Gastrocnemius medialis (tissue), 4 donors: Measurements from ENCODE around the gene LTO1. TPM values are rescaled to one million over a fixed set of nuclear protein-coding genes. Genes with fewer than 3 reads are reported as not detected.

Experiments used
- ATAC-seq, 2 donors: fragments of 150-250 bp; one replicate each; pipeline ENCODE4 v1.9.1; 2016
- DNase-seq, 2 donors: peaks; one replicate each; pipeline ENCODE4 v3.0.0-alpha.2; 2019
- H3K27ac ChIP-seq, 4 donors: fragments of 200-600 bp; sonication (generic); 1 replicate in 1 of 4; 2 replicates in 3 of 4; pipeline ENCODE4 v1.5.1; 2016 to 2018; ENCODE audit warnings: mild to moderate bottlenecking in 2 of 4, moderate library complexity in 1 of 4
- H3K27me3 ChIP-seq, 3 donors: fragments of 200-600 bp; sonication (generic) in 2 of 3; 1 replicate in 1 of 3; 2 replicates in 2 of 3; pipeline versions ENCODE4 v1.5.1 to v1.6.0; 2016 to 2019; ENCODE audit warnings: mild to moderate bottlenecking in 1 of 3, moderate library complexity in 1 of 3
- H3K36me3 ChIP-seq, 2 donors: fragments of 200-600 bp; sonication (generic) in 1 of 2; one replicate each; pipeline ENCODE4 v1.5.1; 2017 to 2018
- H3K4me1 ChIP-seq, 2 donors: fragments of 200-600 bp; sonication (generic) in 1 of 2; one replicate each; pipeline ENCODE4 v1.5.1; 2016 to 2017; ENCODE audit warnings: mild to moderate bottlenecking in 2 of 2
- H3K4me3 ChIP-seq, 4 donors: fragments of 200-600 bp; sonication (generic) in 3 of 4; 1 replicate in 1 of 4; 2 replicates in 3 of 4; pipeline ENCODE4 v1.5.1; 2016 to 2019; ENCODE audit warnings: mild to moderate bottlenecking in 2 of 4
- H3K9me3 ChIP-seq, 3 donors: fragments of 200-600 bp; sonication (generic) in 2 of 3; 1 replicate in 1 of 3; 2 replicates in 2 of 3; pipeline ENCODE4 v1.5.1; 2016 to 2019
- CTCF ChIP-seq, 5 experiments: fragments of 450-650 bp in 3 of 5; fragments of 200-600 bp in 2 of 5; sonication (generic) in 2 of 5; IDR thresholded peaks in 4 of 5; conservative IDR thresholded peaks in 1 of 5; 1 replicate in 4 of 5; 2 replicates in 1 of 5; pipeline ENCODE4 v1.5.1; 2016 to 2019; ENCODE audit warnings: antibody characterized with exemption in 5 of 5, mild to moderate bottlenecking in 3 of 5, moderate library complexity in 3 of 5
- POLR2A ChIP-seq, 2 donors: fragments of 450-650 bp; IDR thresholded peaks; one replicate each; pipeline ENCODE4 v1.6.1; 2017; ENCODE audit warnings: antibody characterized with exemption in 2 of 2, mild to moderate bottlenecking in 2 of 2, moderate library complexity in 2 of 2
- in situ Hi-C, 4 donors: fragments of 200-750 bp; cut with MboI; loops; one replicate each; pipeline versions ENCODE4 v1.15.0 to v1.8.0; 2017; ENCODE audit warnings: low sequenced_read_pairs in 4 of 4
- intact Hi-C: fragments of 100-400 bp; cut with DNase I; formaldehyde crosslinking; loops from one replicate; pipeline ENCODE4 v1.15.1; 2023; ENCODE audit warnings: low total_unique reads
- total RNA-seq, 4 donors: library from RNA; depleted of rRNA; stranded (reverse); fragments of >200 nt; gene quantifications; one replicate each; pipeline versions ENCODE4 v1.1.0 to v1.2.3, GENCODE V29; 2016

Gene LTO1
- total RNA-seq, 4 donors from 2014 or later = 9.5 to 18.2 (median 13.3) TPM

GRCh38 chr11:69659591-69659990, 15.6 kb downstream of the LTO1 start:
- in situ Hi-C loops = loop anchor here in 2 of 4 donors (10.0 to 25.0 kb wide), 2 partner anchors 545 to 547 kb away; no protein-coding TSS in a partner anchor

GRCh38 chr11:69658626-69659450, 16.3 kb downstream of the LTO1 start:
- H3K4me1 ChIP-seq = no peaks in the 10 kb centered on the region
- H3K9me3 ChIP-seq = no peaks in the 10 kb centered on the region
- no peak overlapping the region for H3K27ac ChIP-seq
- no peak for TF ChIP-seq CTCF (IDR thresholded peaks at IDR 0.05 in 4 of 5, conservative IDR thresholded peaks at IDR 0.05 in 1 of 5)
- TF ChIP-seq POLR2A (IDR thresholded peaks at IDR 0.05) = no peak
- DNase-seq = peak in 1 of 2 donors; percentile 5
- intact Hi-C loops = no loop called here
- H3K27me3 ChIP-seq = no peaks in the 10 kb centered on the region
- no peak for ATAC-seq
- in situ Hi-C loops = loop anchor here in 2 of 4 donors (10.0 to 25.0 kb wide), 2 partner anchors 544 to 547 kb away; no protein-coding TSS in a partner anchor
- H3K36me3 ChIP-seq = no peaks in the 10 kb centered on the region
- H3K4me3 ChIP-seq = no peak overlapping the region

More at GRCh38 chr11:69659591-69659990, 15.6 kb downstream of the LTO1 start:
- Histone ChIP-seq H3K27me3 (no peaks in the 10 kb centered on the region), H3K36me3 (peaks cover 0 to 6% of the 10 kb centered on the region in 2 donors), H3K27ac (no peak overlapping the region), H3K9me3 (no peaks in the 10 kb centered on the region), H3K4me3 (no peak overlapping the region), H3K4me1 (no peaks in the 10 kb centered on the region)
- ATAC-seq (no peak), DNase-seq (peak in 1 of 2 donors; percentile 2)
- intact Hi-C loops = no loop called here
- TF ChIP-seq CTCF (IDR thresholded peaks at IDR 0.05 in 4 of 5, conservative IDR thresholded peaks at IDR 0.05 in 1 of 5) (no peak), POLR2A (IDR thresholded peaks at IDR 0.05) (no peak)

GRCh38 chr11:69657911-69658625, 17.1 kb downstream of the LTO1 start:
- no peak for TF ChIP-seq CTCF (IDR thresholded peaks at IDR 0.05 in 4 of 5, conservative IDR thresholded peaks at IDR 0.05 in 1 of 5)
- no peak for TF ChIP-seq POLR2A (IDR thresholded peaks at IDR 0.05)
- DNase-seq (peak in 1 of 2 donors; percentile 4), ATAC-seq (no peak)
- Histone ChIP-seq H3K27ac (no peak overlapping the region), H3K36me3 (no peaks in the 10 kb centered on the region), H3K27me3 (no peaks in the 10 kb centered on the region), H3K4me3 (no peak overlapping the region), H3K4me1 (no peaks in the 10 kb centered on the region), H3K9me3 (no peaks in the 10 kb centered on the region)
- intact Hi-C loops (no loop called here), in situ Hi-C loops (loop anchor here in 2 of 4 donors (10.0 to 25.0 kb wide), 2 partner anchors 543 to 546 kb away; no protein-coding TSS in a partner anchor)

GRCh38 chr11:69657456-69657910, 17.7 kb downstream of the LTO1 start:
- Histone ChIP-seq H3K27ac (no peak overlapping the region), H3K27me3 (no peaks in the 10 kb centered on the region), H3K4me1 (no peaks in the 10 kb centered on the region), H3K9me3 (no peaks in the 10 kb centered on the region), H3K36me3 (no peaks in the 10 kb centered on the region), H3K4me3 (no peak overlapping the region)
- TF ChIP-seq CTCF (IDR thresholded peaks at IDR 0.05 in 4 of 5, conservative IDR thresholded peaks at IDR 0.05 in 1 of 5) (no peak), POLR2A (IDR thresholded peaks at IDR 0.05) (no peak)
- no peak for ATAC-seq
- in situ Hi-C loops = loop anchor here in 2 of 4 donors (10.0 to 25.0 kb wide), 2 partner anchors 543 to 545 kb away; no protein-coding TSS in a partner anchor
- DNase-seq = peak in 1 of 2 donors; percentile 4
- intact Hi-C loops = no loop called here
